Measurements from ENCODE around the gene MARVELD2. TPM values are rescaled to one million over a fixed set of nuclear protein-coding genes. Genes with fewer than 3 reads are reported as not detected.

The MARVELD2 gene
- total and polyA plus RNA-seq, 2 of the 13 experiments (the other 11 are each of a cell fraction or from before 2014, with no cell fraction given), result 11.1 to 15.4 TPM

DNA sequence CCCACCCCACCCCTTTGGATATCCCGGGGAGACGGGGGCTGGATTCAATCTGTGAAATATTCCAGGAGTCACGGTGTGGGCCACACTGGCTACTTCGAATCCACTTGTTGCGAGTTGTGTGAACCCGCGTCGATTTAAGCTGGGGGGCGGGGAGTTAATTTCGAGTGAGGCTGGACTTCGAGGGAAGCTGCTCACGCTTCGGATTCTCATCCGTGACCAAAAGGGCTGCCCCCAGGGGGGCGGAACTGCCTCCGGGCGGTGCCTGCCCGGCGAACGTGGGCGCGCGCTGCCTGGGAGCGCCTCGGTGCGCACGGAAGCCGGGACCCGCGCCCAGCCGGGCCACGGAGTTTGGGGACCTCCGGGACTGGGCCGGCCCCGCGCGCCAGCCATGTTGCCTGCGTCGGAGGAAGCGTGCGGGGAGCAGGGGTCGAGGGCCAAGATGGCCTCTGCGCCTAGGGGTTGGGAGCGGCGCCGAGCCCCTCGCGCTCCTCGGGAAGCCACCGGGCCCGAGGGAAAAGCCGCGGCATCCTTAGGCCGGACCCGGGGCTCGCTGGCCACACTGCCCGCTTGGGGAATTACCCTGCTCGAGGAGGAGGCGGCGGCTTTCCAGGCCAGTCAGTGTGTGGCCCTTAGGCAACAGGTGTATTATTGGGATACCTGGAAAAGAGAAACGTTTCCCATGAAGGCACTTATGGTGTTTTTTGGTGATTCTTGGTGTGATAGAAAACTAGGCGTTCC, 78.6 kb downstream of the MARVELD2 start (continued):
- TF ChIP-seq, protein P1, sequence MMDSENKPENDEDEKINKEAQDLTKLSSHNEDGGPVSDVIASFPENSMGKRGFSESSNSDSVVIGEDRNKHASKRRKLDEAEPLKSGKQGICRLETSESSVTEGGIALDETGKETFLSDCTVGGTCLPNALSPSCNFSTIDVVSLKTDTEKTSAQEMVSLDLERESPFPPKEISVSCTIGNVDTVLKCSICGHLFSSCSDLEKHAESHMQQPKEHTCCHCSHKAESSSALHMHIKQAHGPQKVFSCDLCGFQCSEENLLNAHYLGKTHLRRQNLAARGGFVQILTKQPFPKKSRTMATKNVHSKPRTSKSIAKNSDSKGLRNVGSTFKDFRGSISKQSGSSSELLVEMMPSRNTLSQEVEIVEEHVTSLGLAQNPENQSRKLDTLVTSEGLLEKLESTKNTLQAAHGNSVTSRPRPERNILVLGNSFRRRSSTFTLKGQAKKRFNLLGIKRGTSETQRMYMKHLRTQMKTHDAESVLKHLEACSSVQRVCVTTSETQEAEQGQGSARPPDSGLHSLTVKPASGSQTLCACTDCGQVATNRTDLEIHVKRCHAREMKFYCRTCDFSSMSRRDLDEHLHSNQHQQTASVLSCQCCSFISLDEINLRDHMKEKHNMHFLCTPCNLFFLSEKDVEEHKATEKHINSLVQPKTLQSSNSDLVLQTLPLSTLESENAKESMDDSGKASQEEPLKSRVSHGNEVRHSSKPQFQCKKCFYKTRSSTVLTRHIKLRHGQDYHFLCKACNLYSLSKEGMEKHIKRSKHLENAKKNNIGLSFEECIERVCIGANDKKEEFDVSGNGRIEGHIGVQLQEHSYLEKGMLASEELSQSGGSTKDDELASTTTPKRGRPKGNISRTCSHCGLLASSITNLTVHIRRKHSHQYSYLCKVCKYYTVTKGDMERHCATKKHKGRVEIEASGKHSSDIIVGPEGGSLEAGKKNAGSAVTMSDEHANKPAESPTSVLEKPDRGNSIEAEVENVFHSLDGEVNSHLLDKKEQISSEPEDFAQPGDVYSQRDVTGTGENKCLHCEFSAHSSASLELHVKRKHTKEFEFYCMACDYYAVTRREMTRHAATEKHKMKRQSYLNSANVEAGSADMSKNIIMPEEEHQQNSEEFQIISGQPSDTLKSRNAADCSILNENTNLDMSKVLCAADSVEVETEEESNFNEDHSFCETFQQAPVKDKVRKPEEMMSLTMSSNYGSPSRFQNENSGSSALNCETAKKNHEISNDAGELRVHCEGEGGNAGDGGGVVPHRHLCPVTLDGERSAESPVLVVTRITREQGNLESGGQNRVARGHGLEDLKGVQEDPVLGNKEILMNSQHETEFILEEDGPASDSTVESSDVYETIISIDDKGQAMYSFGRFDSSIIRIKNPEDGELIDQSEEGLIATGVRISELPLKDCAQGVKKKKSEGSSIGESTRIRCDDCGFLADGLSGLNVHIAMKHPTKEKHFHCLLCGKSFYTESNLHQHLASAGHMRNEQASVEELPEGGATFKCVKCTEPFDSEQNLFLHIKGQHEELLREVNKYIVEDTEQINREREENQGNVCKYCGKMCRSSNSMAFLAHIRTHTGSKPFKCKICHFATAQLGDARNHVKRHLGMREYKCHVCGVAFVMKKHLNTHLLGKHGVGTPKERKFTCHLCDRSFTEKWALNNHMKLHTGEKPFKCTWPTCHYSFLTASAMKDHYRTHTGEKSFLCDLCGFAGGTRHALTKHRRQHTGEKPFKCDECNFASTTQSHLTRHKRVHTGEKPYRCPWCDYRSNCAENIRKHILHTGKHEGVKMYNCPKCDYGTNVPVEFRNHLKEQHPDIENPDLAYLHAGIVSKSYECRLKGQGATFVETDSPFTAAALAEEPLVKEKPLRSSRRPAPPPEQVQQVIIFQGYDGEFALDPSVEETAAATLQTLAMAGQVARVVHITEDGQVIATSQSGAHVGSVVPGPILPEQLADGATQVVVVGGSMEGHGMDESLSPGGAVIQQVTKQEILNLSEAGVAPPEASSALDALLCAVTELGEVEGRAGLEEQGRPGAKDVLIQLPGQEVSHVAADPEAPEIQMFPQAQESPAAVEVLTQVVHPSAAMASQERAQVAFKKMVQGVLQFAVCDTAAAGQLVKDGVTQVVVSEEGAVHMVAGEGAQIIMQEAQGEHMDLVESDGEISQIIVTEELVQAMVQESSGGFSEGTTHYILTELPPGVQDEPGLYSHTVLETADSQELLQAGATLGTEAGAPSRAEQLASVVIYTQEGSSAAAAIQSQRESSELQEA (CRISPR knock-in tag; IDR thresholded peaks at IDR 0.05; ENCODE audit: not compliant biosample characterization), result no peak
- TF ChIP-seq JUN (CRISPR knock-in tag; IDR thresholded peaks at IDR 0.05) (no peak), MAZ (IDR thresholded peaks at IDR 0.05; ENCODE audit: borderline replicate concordance, low read depth, low read length) (no peak), MAZ (CRISPR knock-in tag; IDR thresholded peaks at IDR 0.05; ENCODE audit: low read depth) (0 out of 2 replicates have a peak, but pooled peaks have one; percentile 61), ZNF430 (CRISPR knock-in tag; IDR thresholded peaks at IDR 0.05) (no peak; the same call in 1 of the 2 replicates), SRSF9 (IDR thresholded peaks at IDR 0.05; ENCODE audit: borderline replicate concordance, insufficient read depth, low read depth, low read length, poor library complexity, severe bottlenecking) (no peak), ZNF660 (CRISPR knock-in tag; IDR thresholded peaks at IDR 0.05; ENCODE audit: borderline replicate concordance, low read depth) (no peak), ZBTB3 (CRISPR knock-in tag; IDR thresholded peaks at IDR 0.05; ENCODE audit: borderline replicate concordance, low read depth) (peak; percentile 39; the same call in 1 of the 2 replicates), ZNF367 (CRISPR knock-in tag; IDR thresholded peaks at IDR 0.05; ENCODE audit: borderline replicate concordance) (no peak)
- TF ChIP-seq, protein P2, sequence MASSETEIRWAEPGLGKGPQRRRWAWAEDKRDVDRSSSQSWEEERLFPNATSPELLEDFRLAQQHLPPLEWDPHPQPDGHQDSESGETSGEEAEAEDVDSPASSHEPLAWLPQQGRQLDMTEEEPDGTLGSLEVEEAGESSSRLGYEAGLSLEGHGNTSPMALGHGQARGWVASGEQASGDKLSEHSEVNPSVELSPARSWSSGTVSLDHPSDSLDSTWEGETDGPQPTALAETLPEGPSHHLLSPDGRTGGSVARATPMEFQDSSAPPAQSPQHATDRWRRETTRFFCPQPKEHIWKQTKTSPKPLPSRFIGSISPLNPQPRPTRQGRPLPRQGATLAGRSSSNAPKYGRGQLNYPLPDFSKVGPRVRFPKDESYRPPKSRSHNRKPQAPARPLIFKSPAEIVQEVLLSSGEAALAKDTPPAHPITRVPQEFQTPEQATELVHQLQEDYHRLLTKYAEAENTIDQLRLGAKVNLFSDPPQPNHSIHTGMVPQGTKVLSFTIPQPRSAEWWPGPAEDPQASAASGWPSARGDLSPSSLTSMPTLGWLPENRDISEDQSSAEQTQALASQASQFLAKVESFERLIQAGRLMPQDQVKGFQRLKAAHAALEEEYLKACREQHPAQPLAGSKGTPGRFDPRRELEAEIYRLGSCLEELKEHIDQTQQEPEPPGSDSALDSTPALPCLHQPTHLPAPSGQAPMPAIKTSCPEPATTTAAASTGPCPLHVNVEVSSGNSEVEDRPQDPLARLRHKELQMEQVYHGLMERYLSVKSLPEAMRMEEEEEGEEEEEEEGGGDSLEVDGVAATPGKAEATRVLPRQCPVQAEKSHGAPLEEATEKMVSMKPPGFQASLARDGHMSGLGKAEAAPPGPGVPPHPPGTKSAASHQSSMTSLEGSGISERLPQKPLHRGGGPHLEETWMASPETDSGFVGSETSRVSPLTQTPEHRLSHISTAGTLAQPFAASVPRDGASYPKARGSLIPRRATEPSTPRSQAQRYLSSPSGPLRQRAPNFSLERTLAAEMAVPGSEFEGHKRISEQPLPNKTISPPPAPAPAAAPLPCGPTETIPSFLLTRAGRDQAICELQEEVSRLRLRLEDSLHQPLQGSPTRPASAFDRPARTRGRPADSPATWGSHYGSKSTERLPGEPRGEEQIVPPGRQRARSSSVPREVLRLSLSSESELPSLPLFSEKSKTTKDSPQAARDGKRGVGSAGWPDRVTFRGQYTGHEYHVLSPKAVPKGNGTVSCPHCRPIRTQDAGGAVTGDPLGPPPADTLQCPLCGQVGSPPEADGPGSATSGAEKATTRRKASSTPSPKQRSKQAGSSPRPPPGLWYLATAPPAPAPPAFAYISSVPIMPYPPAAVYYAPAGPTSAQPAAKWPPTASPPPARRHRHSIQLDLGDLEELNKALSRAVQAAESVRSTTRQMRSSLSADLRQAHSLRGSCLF (CRISPR knock-in tag; IDR thresholded peaks at IDR 0.05; ENCODE audit: borderline replicate concordance), result no peak

Data from HepG2 (cell line).